HepG2 (cell line): ENCODE measurements around the gene IGSF11. TPM values are rescaled to one million over a fixed set of nuclear protein-coding genes. Genes with fewer than 3 reads are reported as not detected.

Experiments used
- ATAC-seq: fragments of 200-7000 bp; cut with Tn5 transposase; 3 replicates; pipeline ENCODE4 v1.9.1; 2020; ENCODE audit warnings: mild to moderate bottlenecking, moderate library complexity
- BruUV-seq: library from RNA; stranded (reverse); fragments of 400-500 nt; replicated peaks from 2 replicates; lab custom pipeline; 2021; lab: Mats Ljungman, UMichigan
- CTCF ChIA-PET: fragments of 300-600 bp; formaldehyde crosslinking; extraction: SDS; loops from one replicate; lab custom pipeline; 2021; ENCODE audit warnings: low total read pairs, inconsistent platforms, low intra/inter-chr PET ratio; lab: Yijun Ruan, JAX
- POLR2A ChIA-PET: fragments of 350-600 bp; sonication (Branson Sonifier 250); formaldehyde crosslinking; loops from one replicate; lab custom pipeline; 2020; ENCODE audit warnings: antibody characterized with exemption, inconsistent platforms; lab: Yijun Ruan, JAX
- DNase-seq: peaks from one replicate; pipeline ENCODE4 v3.0.0-alpha.2; 2015; ENCODE audit warnings: low spot score
- FAIRE-seq: peaks from 3 replicates; lab custom pipeline; 2011; peaks lifted over from hg19 to GRCh38; lab: Jason Lieb, UNC
- H2AFZ ChIP-seq: one replicate; pipeline ENCODE4 v1.6.1; 2011; ENCODE audit warnings: low read length, inconsistent platforms
- H3K27ac ChIP-seq: fragments of 300-600 bp; 3 replicates; pipeline ENCODE4 v1.8.0; 2011; ENCODE audit warnings: mixed run types, mild to moderate bottlenecking, mixed read lengths, low read length, inconsistent platforms; ENCODE audit not compliant: insufficient read depth; ENCODE audit errors: extremely low read length
- H3K27me3 ChIP-seq, 2 experiments: fragments of 200-600 bp in 1 of 2; 2 replicates in 1 of 2; 3 replicates in 1 of 2; pipeline versions ENCODE4 v1.6.0 to v1.8.0; 2011; ENCODE audit warnings: low read length in 2 of 2, mild to moderate bottlenecking in 2 of 2, moderate library complexity in 2 of 2, inconsistent platforms in 1 of 2; ENCODE audit not compliant: insufficient read depth in 2 of 2, control insufficient read depth in 1 of 2
- H3K36me3 ChIP-seq, 2 experiments: fragments of 200-600 bp in 1 of 2; replicated peaks in 1 of 2; 2 replicates in 1 of 2; 3 replicates in 1 of 2; pipeline versions ENCODE4 v1.5.1 to v1.8.0; 2011; ENCODE audit warnings: low read length in 2 of 2, inconsistent platforms in 1 of 2; ENCODE audit not compliant: insufficient read depth in 2 of 2, control insufficient read depth in 1 of 2
- H3K4me1 ChIP-seq: 2 replicates; pipeline ENCODE4 v1.5.1; 2012; ENCODE audit warnings: low read length, inconsistent platforms; ENCODE audit not compliant: insufficient read depth
- H3K4me2 ChIP-seq: 2 replicates; pipeline ENCODE4 v1.6.0; 2011; ENCODE audit warnings: low read depth, low read length, inconsistent platforms
- H3K4me3 ChIP-seq, 3 experiments: fragments of 200-600 bp in 1 of 3; sonication (generic), shearing (Covaris generic) in 1 of 3; replicated peaks in 1 of 3; 2 replicates each; pipeline ENCODE4 v1.5.1; 2011 to 2016; ENCODE audit warnings: low read length in 3 of 3, inconsistent platforms in 2 of 3, low read depth in 2 of 3, mild to moderate bottlenecking in 2 of 3, control low read depth in 1 of 3, mixed read lengths in 1 of 3; ENCODE audit not compliant: insufficient read depth in 1 of 3
- H3K79me2 ChIP-seq: one replicate; pipeline ENCODE4 v1.6.1; 2011; ENCODE audit warnings: low read length, inconsistent platforms; ENCODE audit not compliant: insufficient read depth
- H3K9ac ChIP-seq: 2 replicates; pipeline ENCODE4 v1.6.0; 2011; ENCODE audit warnings: mild to moderate bottlenecking, low read depth, low read length, inconsistent platforms; ENCODE audit not compliant: insufficient read depth
- H3K9me3 ChIP-seq: 2 replicates; pipeline ENCODE4 v1.5.1; 2012; ENCODE audit warnings: mild to moderate bottlenecking, low read length
- H4K20me1 ChIP-seq: 2 replicates; pipeline ENCODE4 v1.6.0; 2011; ENCODE audit warnings: inconsistent platforms, mild to moderate bottlenecking, low read length, moderate library complexity; ENCODE audit not compliant: insufficient read depth
- RFX5 ChIP-seq: IDR thresholded peaks from 2 replicates; pipeline ENCODE4 v1.6.1; 2011; ENCODE audit warnings: low read depth, low read length, improper control_type of control experiment
- ZFP36L1 ChIP-seq: sonication (generic); formaldehyde crosslinking; IDR thresholded peaks from 2 replicates; pipeline ENCODE4 v1.8.0; 2022; ENCODE audit warnings: mild to moderate bottlenecking, missing genetic modification reagents, moderate library complexity
- ZIK1 ChIP-seq: sonication (generic); formaldehyde crosslinking; IDR thresholded peaks from 2 replicates; pipeline ENCODE4 v1.5.0; 2020; ENCODE audit warnings: mild to moderate bottlenecking, low read depth, missing genetic modification reagents, borderline replicate concordance
- ZNF326 ChIP-seq: sonication (generic); formaldehyde crosslinking; IDR thresholded peaks from 2 replicates; pipeline ENCODE4 v1.4.0; 2020; ENCODE audit warnings: missing genetic modification reagents, borderline replicate concordance
- ZSCAN9 ChIP-seq: IDR thresholded peaks from 2 replicates; pipeline ENCODE4 v1.6.1; 2016; ENCODE audit warnings: borderline replicate concordance
- WGBS: methylation state at CpG from one replicate; pipeline ENCODE4 v1.1.6; 2017; ENCODE audit warnings: low lambda C conversion rate; 5-methylcytosine and 5-hydroxymethylcytosine counted together
- in situ Hi-C: cut with HindIII; loops from 2 replicates; pipeline ENCODE4 v1.10.0; 2017; ENCODE audit warnings: low pct_unique_long_range_greater_than_20kb; ENCODE audit not compliant: extremely low pct_ligation_motif_present
- intact Hi-C: fragments of 100-400 bp; cut with micrococcal nuclease; formaldehyde crosslinking; loops from one replicate; pipeline ENCODE4 v1.10.0; 2022; ENCODE audit not compliant: unreplicated experiment
- polyA plus RNA-seq, 8 experiments: library from polyadenylated mRNA; depleted of rRNA in 3 of 8; stranded (reverse) in 7 of 8; unstranded in 1 of 8; fragments of >200 nt; fragmentation: Illumina TruSeq in 4 of 8; extraction: Trizol in 4 of 8; gene quantifications; 2 replicates each; pipeline versions ENCODE4 v1.2.1 to v1.2.3, GENCODE V29; 2011 to 2016; ENCODE audit warnings: low read depth in 4 of 8, missing spikeins in 1 of 8, mixed read lengths in 1 of 8; ENCODE audit not compliant: insufficient read depth in 1 of 8
- total RNA-seq, 5 experiments: library from RNA; depleted of rRNA; stranded (reverse); fragments of >200 nt; fragmentation: Illumina TruSeq; extraction: Trizol; gene quantifications; 2 replicates each; pipeline ENCODE4 v1.2.3, GENCODE V29; 2016; ENCODE audit warnings: low read depth in 1 of 5
- TF ChIP-seq, protein P1 (sequence below): sonication (generic); formaldehyde crosslinking; IDR thresholded peaks from 2 replicates; pipeline ENCODE4 v1.4.0; 2020; ENCODE audit warnings: missing genetic modification reagents, mild to moderate bottlenecking, borderline replicate concordance
- TF ChIP-seq, protein P2 (sequence below): sonication (generic); formaldehyde crosslinking; IDR thresholded peaks from 2 replicates; pipeline ENCODE4 v1.5.1; 2020; ENCODE audit warnings: mild to moderate bottlenecking, missing genetic modification reagents, borderline replicate concordance
- TF ChIP-seq, protein P3 (sequence below): sonication (generic); formaldehyde crosslinking; conservative IDR thresholded peaks from 2 replicates; pipeline ENCODE4 v1.8.1; 2023; ENCODE audit warnings: missing genetic modification reagents

Gene IGSF11
- total and polyA plus RNA-seq, 2 of the 13 experiments (the other 11 are each of a cell fraction or from before 2014, with no cell fraction given) = not detected

DNA sequence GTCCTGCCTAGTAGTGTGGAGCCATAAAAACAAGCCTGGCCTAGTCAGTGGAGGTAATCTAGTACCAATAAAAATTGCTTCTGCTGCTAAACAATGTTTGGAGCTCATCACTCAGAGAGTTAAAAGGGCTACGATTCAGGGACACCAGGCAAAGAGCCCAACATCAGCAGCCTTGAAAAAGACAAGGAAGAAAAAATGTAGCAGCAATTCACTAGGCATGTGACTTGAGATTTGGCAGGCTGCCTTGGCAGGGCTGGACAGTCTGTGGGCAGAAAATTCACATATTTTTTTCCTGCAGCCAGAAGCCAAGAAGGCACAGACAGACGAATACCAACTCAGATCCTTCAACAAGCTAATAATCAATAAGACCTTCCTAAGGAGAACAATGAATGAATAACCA, 47.2 kb downstream of the IGSF11 start:
- Histone ChIP-seq H3K36me3 (no peaks in the 10 kb centered on the region), H3K79me2 (no peaks in the 10 kb centered on the region), H2AFZ (no peak overlapping the region), H3K4me1 (no peaks in the 10 kb centered on the region), H4K20me1 (no peaks in the 10 kb centered on the region), H3K9me3 (no peaks in the 10 kb centered on the region), H3K4me2 (no peak overlapping the region), H3K27ac (no peak overlapping the region), H3K4me3 (no peak overlapping the region), H3K27me3 (no peaks in the 10 kb centered on the region; a peak in 1 of 5 replicates), H3K9ac (no peak overlapping the region)
- FAIRE-seq = no peak
- in situ Hi-C loops (no loop called here), intact Hi-C loops (no loop called here)
- WGBS = 0% methylated on average over 2 of the region's 2 CpGs
- TF ChIP-seq, protein P1, sequence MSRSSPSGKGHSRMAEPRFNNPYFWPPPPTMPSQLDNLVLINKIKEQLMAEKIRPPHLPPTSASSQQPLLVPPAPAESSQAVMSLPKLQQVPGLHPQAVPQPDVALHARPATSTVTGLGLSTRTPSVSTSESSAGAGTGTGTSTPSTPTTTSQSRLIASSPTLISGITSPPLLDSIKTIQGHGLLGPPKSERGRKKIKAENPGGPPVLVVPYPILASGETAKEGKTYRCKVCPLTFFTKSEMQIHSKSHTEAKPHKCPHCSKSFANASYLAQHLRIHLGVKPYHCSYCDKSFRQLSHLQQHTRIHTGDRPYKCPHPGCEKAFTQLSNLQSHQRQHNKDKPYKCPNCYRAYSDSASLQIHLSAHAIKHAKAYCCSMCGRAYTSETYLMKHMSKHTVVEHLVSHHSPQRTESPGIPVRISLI (CRISPR knock-in tag) = no peak
- TF ChIP-seq ZIK1 = no peak
- ATAC-seq = no peak
- no TSS peak for BruUV-seq
- no peak for DNase-seq
- POLR2A ChIA-PET = no interaction called here
- CTCF ChIA-PET = no interaction called here

- 0% methylated on average over 2 of the region's 2 CpGs for WGBS
- H4K20me1 ChIP-seq = no peaks in the 10 kb centered on the region
- DNase-seq = no peak
- H3K4me1 ChIP-seq = no peaks in the 10 kb centered on the region
- no peak overlapping the region for H3K27ac ChIP-seq
- no peaks in the 10 kb centered on the region; a peak in 1 of 5 replicates for H3K27me3 ChIP-seq
- CTCF ChIA-PET = no interaction called here
- intact Hi-C loops = no loop called here
- FAIRE-seq = no peak
- no peaks in the 10 kb centered on the region for H3K9me3 ChIP-seq
- no peaks in the 10 kb centered on the region for H3K79me2 ChIP-seq
- H3K4me2 ChIP-seq = no peak overlapping the region
- POLR2A ChIA-PET = no interaction called here
- BruUV-seq = no TSS peak
- H3K9ac ChIP-seq = no peak overlapping the region
- in situ Hi-C loops = no loop called here
- H2AFZ ChIP-seq = no peak overlapping the region
- ATAC-seq = no peak
- no peak overlapping the region for H3K4me3 ChIP-seq
- no peaks in the 10 kb centered on the region for H3K36me3 ChIP-seq
- TF ChIP-seq, protein P2, sequence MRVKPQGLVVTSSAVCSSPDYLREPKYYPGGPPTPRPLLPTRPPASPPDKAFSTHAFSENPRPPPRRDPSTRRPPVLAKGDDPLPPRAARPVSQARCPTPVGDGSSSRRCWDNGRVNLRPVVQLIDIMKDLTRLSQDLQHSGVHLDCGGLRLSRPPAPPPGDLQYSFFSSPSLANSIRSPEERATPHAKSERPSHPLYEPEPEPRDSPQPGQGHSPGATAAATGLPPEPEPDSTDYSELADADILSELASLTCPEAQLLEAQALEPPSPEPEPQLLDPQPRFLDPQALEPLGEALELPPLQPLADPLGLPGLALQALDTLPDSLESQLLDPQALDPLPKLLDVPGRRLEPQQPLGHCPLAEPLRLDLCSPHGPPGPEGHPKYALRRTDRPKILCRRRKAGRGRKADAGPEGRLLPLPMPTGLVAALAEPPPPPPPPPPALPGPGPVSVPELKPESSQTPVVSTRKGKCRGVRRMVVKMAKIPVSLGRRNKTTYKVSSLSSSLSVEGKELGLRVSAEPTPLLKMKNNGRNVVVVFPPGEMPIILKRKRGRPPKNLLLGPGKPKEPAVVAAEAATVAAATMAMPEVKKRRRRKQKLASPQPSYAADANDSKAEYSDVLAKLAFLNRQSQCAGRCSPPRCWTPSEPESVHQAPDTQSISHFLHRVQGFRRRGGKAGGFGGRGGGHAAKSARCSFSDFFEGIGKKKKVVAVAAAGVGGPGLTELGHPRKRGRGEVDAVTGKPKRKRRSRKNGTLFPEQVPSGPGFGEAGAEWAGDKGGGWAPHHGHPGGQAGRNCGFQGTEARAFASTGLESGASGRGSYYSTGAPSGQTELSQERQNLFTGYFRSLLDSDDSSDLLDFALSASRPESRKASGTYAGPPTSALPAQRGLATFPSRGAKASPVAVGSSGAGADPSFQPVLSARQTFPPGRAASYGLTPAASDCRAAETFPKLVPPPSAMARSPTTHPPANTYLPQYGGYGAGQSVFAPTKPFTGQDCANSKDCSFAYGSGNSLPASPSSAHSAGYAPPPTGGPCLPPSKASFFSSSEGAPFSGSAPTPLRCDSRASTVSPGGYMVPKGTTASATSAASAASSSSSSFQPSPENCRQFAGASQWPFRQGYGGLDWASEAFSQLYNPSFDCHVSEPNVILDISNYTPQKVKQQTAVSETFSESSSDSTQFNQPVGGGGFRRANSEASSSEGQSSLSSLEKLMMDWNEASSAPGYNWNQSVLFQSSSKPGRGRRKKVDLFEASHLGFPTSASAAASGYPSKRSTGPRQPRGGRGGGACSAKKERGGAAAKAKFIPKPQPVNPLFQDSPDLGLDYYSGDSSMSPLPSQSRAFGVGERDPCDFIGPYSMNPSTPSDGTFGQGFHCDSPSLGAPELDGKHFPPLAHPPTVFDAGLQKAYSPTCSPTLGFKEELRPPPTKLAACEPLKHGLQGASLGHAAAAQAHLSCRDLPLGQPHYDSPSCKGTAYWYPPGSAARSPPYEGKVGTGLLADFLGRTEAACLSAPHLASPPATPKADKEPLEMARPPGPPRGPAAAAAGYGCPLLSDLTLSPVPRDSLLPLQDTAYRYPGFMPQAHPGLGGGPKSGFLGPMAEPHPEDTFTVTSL (CRISPR knock-in tag) = no peak
- TF ChIP-seq ZFP36L1 (no peak), RFX5 (no peak), ZNF326 (CRISPR knock-in tag) (no peak), ZSCAN9 (CRISPR knock-in tag) (no peak)
- TF ChIP-seq, protein P3, sequence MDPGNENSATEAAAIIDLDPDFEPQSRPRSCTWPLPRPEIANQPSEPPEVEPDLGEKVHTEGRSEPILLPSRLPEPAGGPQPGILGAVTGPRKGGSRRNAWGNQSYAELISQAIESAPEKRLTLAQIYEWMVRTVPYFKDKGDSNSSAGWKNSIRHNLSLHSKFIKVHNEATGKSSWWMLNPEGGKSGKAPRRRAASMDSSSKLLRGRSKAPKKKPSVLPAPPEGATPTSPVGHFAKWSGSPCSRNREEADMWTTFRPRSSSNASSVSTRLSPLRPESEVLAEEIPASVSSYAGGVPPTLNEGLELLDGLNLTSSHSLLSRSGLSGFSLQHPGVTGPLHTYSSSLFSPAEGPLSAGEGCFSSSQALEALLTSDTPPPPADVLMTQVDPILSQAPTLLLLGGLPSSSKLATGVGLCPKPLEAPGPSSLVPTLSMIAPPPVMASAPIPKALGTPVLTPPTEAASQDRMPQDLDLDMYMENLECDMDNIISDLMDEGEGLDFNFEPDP = no peak
Measured at GRCh38 chr3:118986734-118987133, 47.9 kb downstream of the IGSF11 start.
